Activated CD4-positive, alpha-beta T cell treated with anti-CD3 and anti-CD28 coated beads, Interleukin-2, amount 50 U/mL, for 24 hours (primary cell): ENCODE results near the gene SOX6.
"Not testable (repeated sequence)": the region's sequence is repeated elsewhere in the genome, so short reads cannot be mapped to it uniquely, and the experiment has no call there.

Source experiments
- DNase-seq, 2 donors: peaks; one replicate each; pipeline ENCODE4 v3.0.0-alpha.2; 2020; ENCODE audit warnings: low read depth in 1 of 2, low spot score in 1 of 2

SOX6 gene

DNA sequence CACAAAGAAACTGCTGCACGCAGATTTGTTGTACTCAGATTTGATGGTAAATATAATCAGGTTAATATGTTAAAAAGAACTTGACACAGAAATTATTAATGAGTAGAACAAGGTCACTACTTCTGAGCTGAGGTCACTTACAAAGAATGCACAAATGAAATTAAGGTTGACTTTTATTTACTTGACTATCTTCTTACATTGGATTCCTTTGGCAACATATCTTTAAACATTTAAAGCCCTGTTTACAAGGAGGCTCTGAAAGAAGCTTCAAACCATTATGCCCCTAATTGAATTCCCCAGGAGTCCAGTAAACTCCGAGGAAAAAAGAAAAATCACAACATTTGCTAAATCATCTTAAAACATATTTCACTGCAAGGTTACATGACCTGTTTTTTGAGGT, 245.5 kb downstream of the SOX6 start:
- no peak for DNase-seq

GRCh38 chr11:16099343-16099900, 256.9 kb downstream of the SOX6 start:
- no peak for DNase-seq

- no peak for DNase-seq
Observed at GRCh38 chr11:16098526-16099205, 257.7 kb downstream of the SOX6 start.

DNA sequence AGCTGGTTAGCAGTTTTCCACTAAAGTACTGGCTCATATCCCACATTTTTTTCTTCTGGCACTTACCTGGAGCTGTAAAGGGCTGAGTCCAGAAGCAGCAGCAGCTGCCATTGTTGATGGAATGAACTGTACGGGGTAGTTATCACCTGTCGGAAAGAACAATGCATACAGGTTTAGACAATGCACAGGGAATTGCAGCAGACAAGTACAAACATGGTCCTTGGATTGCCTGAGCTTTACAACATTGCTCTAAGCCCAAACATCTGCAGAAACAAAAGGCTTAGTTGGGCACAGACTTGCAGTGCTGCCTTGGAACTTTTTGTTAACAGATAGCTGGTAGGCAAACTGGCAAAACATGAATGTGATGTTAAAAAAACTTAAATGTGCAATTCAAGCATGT, 258.8 kb downstream of the SOX6 start:
- DNase-seq: no peak

- DNase-seq: no peak
Observed at GRCh38 chr11:16096336-16096735, 260.0 kb downstream of the SOX6 start.

DNA sequence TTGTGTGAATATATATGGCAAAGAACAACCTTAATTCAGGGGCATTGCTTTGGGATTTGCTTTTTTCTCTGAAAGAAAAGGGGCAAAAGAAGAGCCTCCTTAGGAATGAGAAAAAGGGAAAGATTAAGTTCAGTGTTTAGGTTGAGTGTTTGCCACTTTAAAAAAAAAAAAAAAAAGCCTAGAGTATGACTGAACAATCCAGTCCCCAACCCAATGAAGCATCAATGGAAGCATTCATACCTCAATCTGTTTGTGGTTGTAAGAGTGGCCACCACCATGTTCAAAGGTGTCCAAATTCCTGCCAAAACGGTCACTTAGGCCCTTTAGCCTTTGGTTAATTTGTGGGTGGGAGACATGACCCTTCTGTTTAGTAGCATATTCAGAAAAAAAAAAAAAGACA, 260.6 kb downstream of the SOX6 start:
- DNase-seq: no peak

DNA sequence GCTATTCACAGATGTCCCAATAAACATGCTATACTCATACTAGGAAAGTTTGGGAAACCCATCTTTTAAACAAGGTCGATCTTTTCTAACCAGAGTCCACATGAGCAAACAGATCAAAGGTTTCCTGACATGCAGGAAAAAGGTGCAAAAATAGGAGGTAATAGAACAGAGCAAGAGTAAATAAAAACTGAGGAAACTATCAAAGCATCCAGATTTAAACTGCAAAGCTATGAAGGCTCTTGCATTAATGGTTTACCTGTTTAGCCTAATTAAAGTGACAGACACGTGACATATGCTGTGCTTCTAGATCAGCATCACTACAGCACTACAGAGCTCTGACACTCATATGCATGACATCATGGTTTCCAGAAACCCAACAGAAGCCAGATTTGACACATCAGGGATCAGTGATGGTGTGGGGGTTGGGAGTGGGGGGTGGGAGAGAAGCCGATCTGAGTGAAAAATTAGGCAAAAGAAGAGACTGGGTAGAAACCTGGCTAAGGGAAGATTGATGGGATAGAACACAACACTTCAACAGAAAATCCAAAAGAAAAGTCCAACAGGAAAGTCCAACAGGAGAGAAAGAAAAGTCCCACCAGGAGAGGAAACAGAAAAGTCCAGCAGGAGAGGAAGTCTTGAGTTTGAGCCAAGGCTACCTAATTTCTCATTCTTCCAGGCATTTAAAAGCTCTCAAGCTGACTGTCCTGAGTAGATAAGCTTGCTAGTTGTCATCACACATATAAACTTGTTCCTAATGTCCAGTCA, 262.3 kb downstream of the SOX6 start:
- no peak for DNase-seq

GRCh38 chr11:16091862-16092261, 264.5 kb downstream of the SOX6 start:
- DNase-seq: no peak

DNA sequence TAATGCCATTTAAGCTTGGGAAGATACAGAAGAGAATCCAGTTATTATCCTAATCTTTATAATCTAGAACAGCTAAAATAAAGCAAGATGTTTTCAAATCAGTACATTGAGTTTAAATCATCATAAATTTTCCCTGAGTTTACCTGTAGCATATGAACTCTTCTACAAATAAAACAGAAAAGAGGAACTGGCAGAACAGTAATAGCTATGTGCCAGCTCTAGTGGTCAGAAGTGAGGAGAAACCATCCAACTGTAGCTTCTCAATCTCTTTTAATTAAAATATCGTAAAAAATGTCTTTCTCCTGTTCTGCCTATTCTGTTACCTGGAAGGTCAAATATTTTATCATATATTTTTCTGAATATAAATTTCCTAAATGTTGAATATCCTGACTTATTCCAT, 266.9 kb downstream of the SOX6 start:
- DNase-seq: no peak

DNA sequence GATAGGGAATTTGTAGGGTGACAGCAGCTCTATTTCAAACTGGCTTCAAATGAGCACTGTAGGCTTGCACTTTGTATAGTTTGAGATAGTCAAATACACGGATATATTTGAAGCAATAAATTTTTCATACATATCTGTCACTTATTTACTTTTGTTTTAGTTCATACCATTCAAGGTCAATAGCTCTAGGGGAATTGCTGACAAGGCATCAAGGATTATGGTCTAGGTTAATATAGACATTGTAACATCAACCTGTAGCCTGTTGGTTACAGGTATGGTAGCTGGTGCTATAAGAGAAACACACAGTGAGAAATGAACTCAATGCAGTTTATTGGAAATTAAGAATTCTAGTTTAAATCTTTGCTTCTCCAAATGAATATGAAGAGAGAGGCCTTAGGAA, 267.6 kb downstream of the SOX6 start:
- no peak for DNase-seq

DNA sequence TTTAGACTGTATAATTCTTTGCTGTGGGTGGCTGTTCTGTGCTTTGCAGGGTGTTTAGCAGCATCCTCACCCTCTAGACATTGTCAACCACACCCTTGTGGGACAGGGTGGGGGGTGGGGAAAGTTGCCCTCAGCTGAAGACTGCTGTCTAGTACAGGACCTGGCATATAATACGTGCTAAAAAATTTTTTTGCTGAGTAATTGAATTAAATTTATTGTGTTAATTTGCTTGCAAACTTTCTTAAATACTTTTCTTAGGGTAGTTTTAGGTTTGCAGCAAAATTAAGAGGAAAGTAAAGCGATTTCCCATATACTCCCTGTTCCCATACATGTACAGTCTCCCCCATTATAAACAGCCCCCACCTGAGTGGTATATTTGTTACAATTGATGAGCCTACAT, 268.5 kb downstream of the SOX6 start:
- no peak for DNase-seq

DNA sequence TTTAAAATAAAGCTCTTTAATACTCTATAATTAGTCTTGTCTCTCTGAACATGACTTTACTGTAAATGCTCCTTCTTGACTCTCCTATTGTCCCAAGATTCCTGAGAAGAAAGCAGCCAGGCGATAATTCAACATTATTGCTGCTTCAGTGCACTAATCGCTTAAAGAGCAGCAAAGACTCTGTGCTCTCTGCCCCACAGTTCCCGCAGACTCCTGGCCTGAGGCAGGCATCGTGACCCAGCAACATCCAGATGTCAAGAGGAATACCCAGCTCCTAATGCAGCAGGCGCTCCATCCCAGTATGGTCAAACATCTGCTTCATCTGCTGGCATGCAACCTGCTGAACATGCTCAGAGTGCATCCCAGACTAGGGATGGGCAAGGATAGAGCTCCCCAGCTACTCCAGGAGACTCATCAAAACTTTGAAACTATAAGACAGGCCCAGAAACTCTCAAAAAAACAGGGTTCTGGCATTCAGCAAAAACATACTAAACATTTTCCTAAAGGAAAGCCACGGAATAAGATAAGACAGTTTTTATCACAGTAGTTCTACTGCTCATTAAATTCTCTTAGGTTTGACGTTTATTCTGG, 270.0 kb downstream of the SOX6 start:
- DNase-seq: no peak

- DNase-seq: no peak
Observed at GRCh38 chr11:16082095-16083055, 274.0 kb downstream of the SOX6 start.

- no peak for DNase-seq
Observed at GRCh38 chr11:16081382-16082094, 274.8 kb downstream of the SOX6 start.

DNA sequence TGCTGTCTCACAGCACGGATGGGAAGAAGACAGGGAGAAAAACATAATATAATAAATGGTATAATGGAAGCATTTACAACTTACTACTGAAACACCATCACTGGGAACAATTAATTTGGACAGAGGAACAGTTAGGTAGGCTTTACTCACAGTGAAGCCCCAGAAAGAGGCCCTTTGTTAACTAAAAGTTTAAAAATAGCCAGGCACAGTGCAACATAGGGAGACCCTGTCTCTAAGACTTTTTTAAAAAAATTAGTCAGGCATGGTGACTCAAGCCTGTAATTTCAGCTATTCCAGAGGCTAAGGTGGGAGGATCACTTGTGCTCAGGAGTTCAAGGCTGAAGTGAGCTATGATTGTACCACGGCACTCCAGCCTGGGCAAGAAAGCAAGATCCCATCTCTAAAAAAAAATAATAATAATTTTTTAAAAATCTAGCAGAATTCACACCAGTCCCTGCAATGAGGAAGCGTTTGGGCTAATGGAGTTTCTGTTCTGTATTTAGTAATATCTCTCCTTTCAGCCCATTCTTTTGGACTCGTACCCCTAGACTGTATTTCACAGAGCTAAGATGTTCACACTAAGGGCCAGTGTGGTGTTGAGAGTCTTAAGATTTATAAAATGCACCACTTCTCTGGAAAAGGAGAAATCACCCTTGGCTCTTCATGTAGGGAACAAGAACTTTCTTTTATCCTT, 275.5 kb downstream of the SOX6 start:
- no peak for DNase-seq

DNA sequence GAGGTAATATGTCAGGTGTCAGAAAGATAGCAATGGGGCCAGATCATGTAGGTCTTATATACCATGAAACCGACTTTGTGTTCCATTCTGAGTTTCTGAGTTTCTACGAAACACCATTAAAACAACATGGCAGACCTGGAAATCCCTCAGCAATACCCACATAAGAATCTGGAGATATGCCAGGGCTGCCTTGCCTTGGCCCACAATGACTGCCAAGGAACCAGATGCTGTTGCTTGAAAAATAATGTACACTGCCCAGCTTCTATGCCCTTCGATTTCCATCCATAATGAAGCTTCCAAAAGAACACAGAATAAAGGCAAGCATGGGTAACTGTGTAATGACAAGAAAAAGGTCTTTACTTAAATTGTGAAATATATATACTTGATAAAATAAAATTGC, 277.4 kb downstream of the SOX6 start:
- no peak for DNase-seq

- DNase-seq: no peak
Observed at GRCh38 chr11:16070573-16070972, 285.8 kb downstream of the SOX6 start.

DNA sequence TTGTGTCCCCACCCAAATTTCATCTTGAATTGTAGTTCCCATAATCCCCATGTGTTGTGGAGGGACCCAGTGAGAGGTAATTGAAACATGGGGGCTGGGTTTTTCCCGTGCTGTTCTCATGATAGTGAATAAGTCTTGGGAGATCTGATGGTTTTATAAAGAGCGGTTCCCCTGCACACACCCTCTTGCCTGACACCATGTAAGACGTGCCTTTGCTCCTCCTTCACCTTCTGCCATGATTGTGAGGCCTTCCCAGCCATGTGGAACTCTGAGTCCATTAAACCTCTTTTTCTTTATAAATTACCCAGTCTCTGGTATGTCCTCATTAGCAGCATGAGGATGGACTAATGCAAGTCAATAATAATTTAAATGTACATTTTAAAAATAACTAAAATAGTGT, 289.1 kb downstream of the SOX6 start:
- not testable (repeated sequence) for DNase-seq

- DNase-seq: no peak
Observed at GRCh38 chr11:16059332-16059731, 297.0 kb downstream of the SOX6 start.

DNA sequence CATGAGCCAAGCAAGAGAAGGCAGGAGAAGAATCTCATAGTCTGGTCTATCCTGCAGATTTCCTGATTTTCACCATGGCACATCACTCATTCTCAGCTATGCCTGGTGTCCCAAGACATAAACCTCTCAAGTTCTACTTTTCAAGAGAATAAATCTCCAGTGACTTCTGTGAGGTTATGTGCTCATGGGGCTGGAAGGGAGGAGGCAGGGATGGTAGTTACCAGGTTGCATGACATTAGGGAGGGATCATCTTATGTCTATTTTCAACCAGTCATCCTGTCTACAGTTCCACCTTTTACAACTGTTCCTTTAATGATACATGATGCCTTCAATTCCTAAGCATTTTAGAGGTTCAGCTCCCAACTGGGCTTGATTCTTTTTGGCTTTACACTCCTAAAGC, 297.7 kb downstream of the SOX6 start:
- DNase-seq: no peak
